Anterior cingulate cortex (tissue), 58 donors: ENCODE data around the gene TMBIM1.
"Not testable (repeated sequence)": the region's sequence is repeated elsewhere in the genome, so short reads cannot be mapped to it uniquely, and the experiment has no call there.

Experiments used
- DNase-seq, 58 donors: peaks; one replicate each; lab custom pipeline; 2025; lab: John Stamatoyannopoulos, UW

TMBIM1 gene

DNA sequence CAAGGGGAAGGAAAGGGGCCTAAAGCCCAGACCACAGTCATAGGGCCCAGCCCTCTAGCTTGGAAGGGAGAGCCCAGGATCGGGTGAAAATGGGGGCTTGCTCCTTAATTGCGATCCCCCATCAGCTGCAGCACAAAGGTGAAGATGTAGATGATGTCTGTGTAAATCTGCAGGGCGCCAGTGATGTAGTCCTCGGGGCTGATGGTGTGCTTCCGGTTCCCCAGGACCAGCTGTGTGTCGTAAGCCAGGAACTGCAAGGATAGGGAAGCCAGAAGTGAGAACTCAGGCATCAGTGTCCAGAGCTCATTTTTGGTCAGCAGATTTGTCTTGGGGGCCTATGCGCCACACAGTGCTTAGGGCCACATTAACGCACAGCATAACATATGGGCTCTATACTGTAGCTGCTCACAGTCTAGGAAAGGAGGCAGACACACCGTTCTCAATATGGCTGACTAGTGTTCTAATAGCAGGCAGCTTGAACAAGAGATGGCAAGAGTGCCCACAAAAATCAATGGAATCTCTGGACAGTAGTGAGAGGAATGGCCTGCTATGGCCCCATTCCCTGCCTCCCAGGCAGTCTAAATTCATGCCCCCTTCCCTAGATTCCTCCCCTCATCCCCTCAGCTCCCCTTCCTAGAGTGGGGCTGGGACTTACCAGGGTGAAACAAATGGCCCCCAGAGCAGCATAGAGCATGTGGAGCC, 16.8 kb downstream of the TMBIM1 start:
- no peak for DNase-seq

- DNase-seq = no peak
Observed at GRCh38 chr2:218274586-218274985, 17.7 kb downstream of the TMBIM1 start.

GRCh38 chr2:218273908-218274249, 18.4 kb downstream of the TMBIM1 start:
- no peak for DNase-seq

DNA sequence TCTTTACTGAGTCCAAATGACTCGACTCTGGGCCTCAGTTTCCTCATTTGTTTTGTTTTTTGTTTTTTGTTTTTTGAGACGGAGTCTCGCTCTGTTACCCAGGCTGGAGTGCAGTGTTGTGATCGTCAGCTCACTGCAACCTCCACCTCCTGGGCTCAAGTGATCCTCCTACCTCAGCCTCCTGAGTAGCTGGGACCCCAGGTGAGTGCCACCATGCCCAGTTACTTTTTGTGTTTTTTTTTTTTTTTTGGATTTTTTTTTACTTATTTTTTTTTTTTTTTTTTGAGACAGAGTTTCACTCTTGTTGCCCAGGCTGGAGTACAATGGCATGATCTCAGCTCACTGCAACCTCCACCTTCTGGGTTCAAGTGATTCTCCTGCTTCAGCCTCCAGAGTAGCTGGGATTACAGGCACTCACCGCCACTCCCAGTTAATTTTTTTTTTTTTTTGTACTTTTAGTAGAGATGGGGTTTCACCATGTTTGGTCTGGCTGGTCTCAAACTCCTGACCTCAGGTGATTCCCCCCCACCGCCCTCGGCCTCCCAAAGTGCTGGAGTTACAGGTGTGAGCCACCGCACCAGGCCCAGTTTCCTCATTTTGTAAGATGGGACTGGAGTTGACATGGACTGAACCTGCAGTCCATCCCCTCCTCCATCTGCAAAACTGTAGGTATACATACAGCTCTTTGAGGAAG, 18.9 kb downstream of the TMBIM1 start:
- not testable (repeated sequence) for DNase-seq

DNA sequence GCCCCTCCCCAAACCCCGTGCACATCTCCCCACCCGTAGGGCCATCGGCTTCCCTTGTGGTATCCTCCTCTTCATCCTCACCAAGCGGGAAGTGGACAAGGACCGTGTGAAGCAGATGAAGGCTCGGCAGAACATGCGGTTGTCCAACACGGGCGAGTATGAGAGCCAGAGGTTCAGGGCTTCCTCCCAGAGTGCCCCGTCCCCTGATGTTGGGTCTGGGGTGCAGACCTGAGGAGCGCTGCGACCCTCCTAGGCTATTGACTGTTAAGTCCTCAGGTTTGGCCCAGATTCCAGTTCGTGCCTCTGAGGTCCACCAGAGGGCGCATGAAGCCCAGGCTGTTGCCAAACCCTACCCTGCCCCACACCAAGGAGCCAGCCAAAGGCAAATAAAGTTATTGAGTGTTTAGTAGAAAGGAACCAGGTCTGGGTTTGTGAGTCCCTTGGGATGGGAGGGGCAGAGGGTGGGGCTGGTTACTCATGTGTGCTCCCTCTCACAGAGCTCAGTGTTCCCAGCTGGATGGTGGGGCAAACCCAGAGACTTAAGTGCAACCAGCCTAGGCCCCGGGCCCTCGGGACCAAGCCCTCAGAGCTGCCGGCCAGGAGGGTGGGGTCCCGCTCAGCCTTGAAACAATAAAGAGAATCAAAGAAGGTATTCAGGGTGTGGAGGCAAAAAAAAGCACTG, 19.6 kb downstream of the TMBIM1 start:
- peak in 55 of 58 donors; percentile 36 to 87 (median 70) for DNase-seq

DNA sequence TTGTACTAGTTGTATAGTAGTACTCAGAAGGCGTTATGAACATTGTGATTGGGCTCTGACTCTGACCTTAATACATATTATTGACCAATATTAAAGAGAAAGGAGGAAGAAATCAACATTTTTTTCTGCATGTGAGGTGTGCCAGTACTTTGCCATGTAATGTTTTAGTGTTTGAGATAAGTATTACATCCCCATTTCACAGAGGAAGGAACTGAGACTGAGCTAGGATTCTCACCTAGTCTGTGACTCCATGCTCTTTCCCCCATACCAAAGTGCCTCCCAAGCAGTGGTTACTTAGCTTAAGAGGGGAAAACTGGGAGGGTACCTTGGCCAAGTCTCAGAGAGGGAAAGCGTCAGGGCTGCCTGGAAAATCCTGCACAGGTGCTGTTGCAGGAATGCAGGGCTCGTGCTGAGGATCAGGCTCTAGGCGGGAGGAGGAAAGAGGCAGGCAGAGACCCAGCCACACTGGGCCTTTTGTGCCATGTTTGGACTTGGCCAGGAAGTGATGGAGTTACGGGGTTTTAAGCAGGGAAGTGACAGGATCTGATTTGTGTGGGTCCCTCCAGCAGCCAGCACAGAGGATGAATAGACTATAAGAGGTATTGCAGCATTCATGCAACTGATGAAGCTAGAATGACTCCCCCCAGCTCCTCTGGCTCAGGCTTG, 20.3 kb downstream of the TMBIM1 start:
- no peak for DNase-seq

- no peak for DNase-seq
Observed at GRCh38 chr2:218271487-218271797, 20.9 kb downstream of the TMBIM1 start.

DNA sequence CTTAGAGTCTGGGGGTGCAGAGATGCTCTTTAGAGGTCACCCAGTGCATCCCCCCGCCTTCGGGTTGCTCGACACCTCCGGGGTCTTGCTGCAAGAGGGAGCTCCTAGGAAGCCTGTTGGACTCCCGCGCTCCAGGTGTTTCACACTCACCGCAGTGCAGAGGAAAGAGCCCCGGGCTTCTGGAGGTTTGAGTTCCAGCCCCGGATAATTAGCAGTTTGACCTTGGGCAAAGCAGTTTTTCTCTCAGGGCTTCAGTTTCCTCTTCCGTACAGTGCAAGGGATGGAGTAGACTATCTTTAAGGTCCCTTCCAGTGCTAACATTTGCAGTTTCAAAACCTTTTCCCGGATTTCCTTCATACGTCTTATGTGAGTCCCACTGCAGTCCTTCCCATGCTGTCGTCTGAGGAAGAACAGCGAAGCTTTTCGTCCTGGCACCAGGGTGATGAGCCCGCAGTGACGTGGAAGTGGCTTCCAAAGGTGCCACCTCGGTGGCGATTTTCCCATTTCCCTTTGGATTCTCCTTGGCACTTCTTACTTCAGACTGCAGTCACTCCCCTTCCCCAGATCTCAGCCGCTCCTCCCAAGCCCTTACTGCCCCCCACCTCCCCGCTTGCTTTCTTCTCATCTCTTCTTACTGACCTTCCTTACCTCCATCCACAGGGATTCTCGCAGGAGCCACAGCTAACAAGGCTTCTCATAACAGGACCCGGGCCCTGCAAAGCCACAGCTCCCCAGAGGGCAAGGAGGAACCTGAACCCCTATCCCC, 21.4 kb downstream of the TMBIM1 start:
- peak in 3 of 58 donors; percentile 12 to 72 (median 54) for DNase-seq

DNA sequence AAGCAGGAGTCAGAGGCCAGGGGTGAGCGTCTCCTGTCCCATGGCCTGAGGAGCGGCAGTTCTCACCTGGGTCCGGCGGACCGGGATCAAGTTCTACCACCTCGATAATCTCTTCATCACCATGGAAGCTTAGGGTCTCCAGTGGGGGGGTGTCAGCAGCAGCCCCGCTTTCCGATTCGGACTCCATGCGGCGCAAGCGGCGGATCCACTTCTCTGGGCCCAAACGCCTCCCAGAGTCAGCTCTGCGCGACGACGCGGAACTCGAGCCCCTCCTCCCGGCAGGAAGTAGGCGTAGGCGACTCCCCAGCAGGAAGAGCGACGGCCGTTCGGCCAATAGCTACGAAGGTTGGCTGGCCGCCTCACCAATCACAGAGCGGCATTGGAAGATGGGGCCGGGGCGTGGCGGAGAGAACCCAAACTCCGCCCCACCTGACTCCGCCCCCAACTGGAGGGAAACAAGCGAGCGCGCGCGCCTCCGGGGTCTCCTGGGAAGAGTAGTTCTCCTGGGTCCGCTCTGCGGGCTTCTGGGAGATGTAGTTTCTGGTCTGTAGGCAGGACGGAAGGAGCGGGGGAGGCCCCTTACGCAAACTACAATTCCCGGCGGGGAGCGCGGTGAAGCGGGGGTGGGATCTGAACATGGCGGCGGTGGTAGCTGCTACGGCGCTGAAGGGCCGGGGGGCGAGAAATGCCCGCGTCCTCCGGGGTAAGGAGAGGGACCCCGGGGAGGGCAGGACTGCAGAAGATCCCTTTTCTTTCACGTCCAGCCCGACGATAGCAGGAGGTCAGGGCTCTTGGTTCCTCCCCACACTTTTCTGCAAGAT, 22.2 kb downstream of the TMBIM1 start, which contains the start of the genes AAMP and PNKD:
Gene AAMP (minus strand): TSS at position 238 of the 821 bp plus-strand sequence. CDS start 51 bp downstream, at position 187.
Gene PNKD (plus strand): TSS at position 620 of the 821 bp plus-strand sequence. CDS start 17 bp downstream, at position 637.
- DNase-seq = peak; percentile 93 to 100 (median 100)

- no peak for DNase-seq
Observed at GRCh38 chr2:218267259-218267658, 25.0 kb downstream of the TMBIM1 start.

GRCh38 chr2:218266316-218266979, 25.9 kb downstream of the TMBIM1 start:
- no peak for DNase-seq

DNA sequence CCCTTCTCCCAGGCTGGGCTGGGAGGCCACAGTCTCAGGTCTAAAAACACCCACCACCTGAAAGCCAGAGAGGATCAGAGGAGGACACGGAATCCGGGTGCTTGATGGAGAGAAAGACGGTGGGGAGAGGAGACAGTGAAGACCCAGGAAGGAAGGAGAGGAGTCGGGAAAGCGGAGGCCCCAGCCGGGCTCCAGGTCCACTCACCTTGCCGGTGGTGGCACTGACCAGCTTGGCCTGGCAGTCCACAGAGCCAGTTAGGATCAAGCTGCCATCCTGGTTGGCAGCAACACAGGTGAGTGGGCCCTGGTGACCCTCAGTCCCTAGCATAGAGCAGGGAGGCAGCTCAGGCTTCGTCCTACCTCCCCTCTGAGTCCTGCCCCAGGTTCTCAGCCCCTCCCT, 26.7 kb downstream of the TMBIM1 start:
- DNase-seq = no peak

DNA sequence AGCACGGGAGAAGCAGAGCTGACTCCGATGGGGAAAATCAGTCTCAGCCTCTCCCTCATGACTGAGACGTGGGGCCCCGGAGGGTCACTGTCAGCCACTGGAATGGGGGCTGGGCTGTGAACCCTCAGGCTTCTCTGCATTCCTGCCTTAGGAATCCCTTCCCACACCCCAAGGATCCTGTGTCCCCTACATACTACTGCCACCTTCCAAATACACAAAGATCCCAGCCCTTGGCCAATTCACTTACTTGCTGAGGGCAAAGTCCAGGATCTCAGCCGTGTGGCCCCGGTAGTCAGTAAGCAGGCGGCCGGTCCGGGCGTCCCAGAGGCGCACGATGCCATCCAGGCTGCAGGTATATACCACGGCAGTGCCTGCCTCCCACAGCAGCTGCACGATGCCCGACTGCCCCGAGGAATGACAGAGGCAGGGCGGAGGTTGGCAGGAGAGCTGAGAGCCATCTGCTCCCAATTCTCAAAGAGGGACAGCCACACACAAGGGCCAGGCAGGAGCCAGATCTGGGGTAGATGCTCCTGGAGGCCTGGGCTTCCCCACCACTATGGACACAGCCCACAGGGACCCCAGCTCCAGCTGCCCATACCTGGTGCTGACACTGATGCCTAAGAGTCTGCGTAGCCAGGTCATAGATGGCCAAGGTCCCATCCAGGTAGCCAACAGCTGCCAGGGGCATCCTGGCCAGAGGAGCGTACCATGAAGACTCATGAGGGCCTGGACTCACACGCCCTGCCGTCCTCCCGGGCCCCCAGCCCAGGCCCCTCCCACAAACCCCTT, 27.3 kb downstream of the TMBIM1 start:
- no peak for DNase-seq

- DNase-seq = no peak
Observed at GRCh38 chr2:218263817-218264641, 28.3 kb downstream of the TMBIM1 start.

- no peak for DNase-seq
Observed at GRCh38 chr2:218262631-218263586, 29.4 kb downstream of the TMBIM1 start.

DNA sequence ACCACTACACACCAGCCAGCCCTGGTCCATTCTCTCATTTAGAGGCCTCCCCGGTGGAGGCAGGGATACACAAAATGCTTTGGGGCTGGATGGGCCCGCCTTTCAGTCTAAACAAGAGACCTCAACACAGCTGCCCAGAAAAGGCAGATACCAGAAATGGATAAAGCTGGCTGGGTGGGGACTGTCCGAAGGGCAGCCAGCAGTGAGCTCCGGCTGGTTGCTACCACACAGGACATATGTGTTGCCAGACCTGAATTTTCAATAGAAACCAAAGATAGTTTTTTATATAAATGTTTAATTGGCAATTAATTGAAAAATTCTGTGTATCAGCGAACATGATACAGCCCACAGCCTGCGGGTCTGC, 30.1 kb downstream of the TMBIM1 start:
- no peak for DNase-seq
